Skeletal muscle cell (primary cell): Measurements from ENCODE around the gene CHRM1.

ENCODE experiments used
- DNase-seq: peaks from one replicate; pipeline ENCODE4 v3.0.0-alpha.2; 2010; ENCODE audit warnings: low read depth
- H3K4me3 ChIP-seq: 2 replicates; pipeline ENCODE4 v1.5.1; 2011; ENCODE audit warnings: low read depth, mild to moderate bottlenecking, control low read depth, low read length, moderate library complexity

The CHRM1 gene

GRCh38 chr11:62909107-62909894 lies 11.9 kb downstream of the CHRM1 start:
- DNase-seq = no peak

GRCh38 chr11:62908468-62909072 lies 12.6 kb downstream of the CHRM1 start:
- H3K4me3 ChIP-seq = no peak overlapping the region
- no peak for DNase-seq

More at GRCh38 chr11:62909107-62909894, 11.9 kb downstream of the CHRM1 start:
- H3K4me3 ChIP-seq = no peak overlapping the region

- peak; percentile 42 for DNase-seq
Measured at GRCh38 chr11:62905927-62906531, 15.1 kb downstream of the CHRM1 start.

GRCh38 chr11:62905296-62905695 lies 15.9 kb downstream of the CHRM1 start:
- no peak for DNase-seq
- H3K4me3 ChIP-seq = no peak overlapping the region

More at GRCh38 chr11:62905927-62906531, 15.1 kb downstream of the CHRM1 start:
- no peak overlapping the region for H3K4me3 ChIP-seq

GRCh38 chr11:62902932-62903331 lies 18.2 kb downstream of the CHRM1 start:
- DNase-seq = no peak

GRCh38 chr11:62898027-62898426 lies 23.1 kb downstream of the CHRM1 start:
- H3K4me3 ChIP-seq = no peak overlapping the region
- DNase-seq = no peak

More at GRCh38 chr11:62902932-62903331, 18.2 kb downstream of the CHRM1 start:
- H3K4me3 ChIP-seq = no peak overlapping the region

GRCh38 chr11:62897311-62897710 lies 23.9 kb downstream of the CHRM1 start:
- no peak overlapping the region for H3K4me3 ChIP-seq
- no peak for DNase-seq

- DNase-seq = no peak
- H3K4me3 ChIP-seq = no peak overlapping the region
Measured at GRCh38 chr11:62896049-62896448, 25.1 kb downstream of the CHRM1 start.

GRCh38 chr11:62895501-62895900 lies 25.7 kb downstream of the CHRM1 start:
- no peak overlapping the region for H3K4me3 ChIP-seq
- DNase-seq = no peak

- no peak overlapping the region for H3K4me3 ChIP-seq
- no peak for DNase-seq
Measured at GRCh38 chr11:62892077-62892922, 28.9 kb downstream of the CHRM1 start.

GRCh38 chr11:62889484-62890437 lies 31.4 kb downstream of the CHRM1 start:
- DNase-seq = no peak
- no peak overlapping the region for H3K4me3 ChIP-seq

GRCh38 chr11:62889126-62889483 lies 32.1 kb downstream of the CHRM1 start:
- no peak for DNase-seq

GRCh38 chr11:62888406-62888805 lies 32.8 kb downstream of the CHRM1 start:
- no peak for DNase-seq
- no peak overlapping the region for H3K4me3 ChIP-seq

More at GRCh38 chr11:62889126-62889483, 32.1 kb downstream of the CHRM1 start:
- H3K4me3 ChIP-seq = no peak overlapping the region

GRCh38 chr11:62885137-62885750 lies 35.9 kb downstream of the CHRM1 start:
- H3K4me3 ChIP-seq = peak overlapping the region; percentile 2
- no peak for DNase-seq

GRCh38 chr11:62883673-62884072 lies 37.5 kb downstream of the CHRM1 start:
- no peak for DNase-seq
- H3K4me3 ChIP-seq = peak overlapping the region; percentile 82

GRCh38 chr11:62882788-62883501 lies 38.2 kb downstream of the CHRM1 start:
- peak overlapping the region; percentile 82 for H3K4me3 ChIP-seq
- DNase-seq = no peak

- DNase-seq = no peak
- H3K4me3 ChIP-seq = peak overlapping the region; percentile 82
Measured at GRCh38 chr11:62882431-62882749, 38.8 kb downstream of the CHRM1 start.
